Tibial artery (tissue), 4 donors: ENCODE measurements around the gene TIMM17A.

Source experiments
- DNase-seq, 2 donors: peaks; one replicate each; pipeline ENCODE4 v3.0.0-alpha.2; 2019
- H3K27ac ChIP-seq, 2 donors: fragments of 200-600 bp; sonication (generic) in 1 of 2; 1 replicate in 1 of 2; 2 replicates in 1 of 2; pipeline ENCODE4 v1.5.1; 2018 to 2019; ENCODE audit warnings: mild to moderate bottlenecking in 1 of 2
- H3K27me3 ChIP-seq, 2 donors: fragments of 200-600 bp; sonication (generic) in 1 of 2; one replicate each; pipeline versions ENCODE4 v1.5.1 to v1.6.0; 2016 to 2019
- H3K36me3 ChIP-seq, 3 donors: fragments of 200-600 bp; sonication (generic) in 2 of 3; one replicate each; pipeline ENCODE4 v1.5.1; 2016 to 2019; ENCODE audit warnings: mild to moderate bottlenecking in 2 of 3
- H3K4me1 ChIP-seq, 4 donors: fragments of 200-600 bp; sonication (generic) in 2 of 4; 1 replicate in 3 of 4; 2 replicates in 1 of 4; pipeline ENCODE4 v1.5.1; 2016 to 2019
- H3K4me3 ChIP-seq, 2 donors: fragments of 200-600 bp; sonication (generic) in 1 of 2; 1 replicate in 1 of 2; 2 replicates in 1 of 2; pipeline ENCODE4 v1.5.1; 2018 to 2019; ENCODE audit warnings: mild to moderate bottlenecking in 2 of 2
- H3K9me3 ChIP-seq, 3 donors: fragments of 200-600 bp; sonication (generic) in 1 of 3; one replicate each; pipeline ENCODE4 v1.5.1; 2016 to 2019
- intact Hi-C: fragments of 100-400 bp; cut with DNase I; formaldehyde crosslinking; loops from one replicate; pipeline ENCODE4 v1.15.0; 2023; ENCODE audit warnings: low total_unique reads
- TF ChIP-seq, protein P1 (sequence below), 2 experiments: fragments of 200-600 bp in 1 of 2; fragments of 450-650 bp in 1 of 2; IDR thresholded peaks; one replicate each; pipeline ENCODE4 v1.5.1; 2017 to 2019; ENCODE audit warnings: antibody characterized with exemption in 2 of 2, mild to moderate bottlenecking in 1 of 2, moderate library complexity in 1 of 2

The TIMM17A gene

DNA sequence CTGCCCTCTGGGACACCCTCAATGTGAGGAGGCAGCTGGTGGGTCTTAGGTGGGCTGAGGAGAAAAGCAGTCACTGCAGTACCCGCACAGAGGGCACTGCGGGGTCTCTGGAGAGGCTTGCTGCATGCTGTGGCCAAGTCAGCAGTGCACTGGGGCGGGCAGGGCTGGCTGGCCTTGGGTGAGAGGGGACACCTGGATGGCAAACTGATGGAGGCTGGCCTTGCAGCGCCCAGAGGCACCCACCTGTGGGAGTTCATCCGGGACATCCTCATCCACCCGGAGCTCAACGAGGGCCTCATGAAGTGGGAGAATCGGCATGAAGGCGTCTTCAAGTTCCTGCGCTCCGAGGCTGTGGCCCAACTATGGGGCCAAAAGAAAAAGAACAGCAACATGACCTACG lies 58.3 kb downstream of the TIMM17A start:
- Histone ChIP-seq H3K4me3 (no peak overlapping the region), H3K4me1 (peaks cover 0 to 6% (median 0%) of the 10 kb centered on the region in 4 donors), H3K27me3 (peaks cover 0 to 7% of the 10 kb centered on the region in 2 donors), H3K27ac (no peak overlapping the region), H3K9me3 (no peaks in the 10 kb centered on the region), H3K36me3 (peaks cover 0 to 49% (median 0%) of the 10 kb centered on the region in 3 donors)
- intact Hi-C loops: loop anchor here (5.0 kb wide), 1 partner anchor 104 kb away; no protein-coding TSS in a partner anchor
- TF ChIP-seq, protein P1, sequence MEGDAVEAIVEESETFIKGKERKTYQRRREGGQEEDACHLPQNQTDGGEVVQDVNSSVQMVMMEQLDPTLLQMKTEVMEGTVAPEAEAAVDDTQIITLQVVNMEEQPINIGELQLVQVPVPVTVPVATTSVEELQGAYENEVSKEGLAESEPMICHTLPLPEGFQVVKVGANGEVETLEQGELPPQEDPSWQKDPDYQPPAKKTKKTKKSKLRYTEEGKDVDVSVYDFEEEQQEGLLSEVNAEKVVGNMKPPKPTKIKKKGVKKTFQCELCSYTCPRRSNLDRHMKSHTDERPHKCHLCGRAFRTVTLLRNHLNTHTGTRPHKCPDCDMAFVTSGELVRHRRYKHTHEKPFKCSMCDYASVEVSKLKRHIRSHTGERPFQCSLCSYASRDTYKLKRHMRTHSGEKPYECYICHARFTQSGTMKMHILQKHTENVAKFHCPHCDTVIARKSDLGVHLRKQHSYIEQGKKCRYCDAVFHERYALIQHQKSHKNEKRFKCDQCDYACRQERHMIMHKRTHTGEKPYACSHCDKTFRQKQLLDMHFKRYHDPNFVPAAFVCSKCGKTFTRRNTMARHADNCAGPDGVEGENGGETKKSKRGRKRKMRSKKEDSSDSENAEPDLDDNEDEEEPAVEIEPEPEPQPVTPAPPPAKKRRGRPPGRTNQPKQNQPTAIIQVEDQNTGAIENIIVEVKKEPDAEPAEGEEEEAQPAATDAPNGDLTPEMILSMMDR (IDR thresholded peaks at IDR 0.05): no peak
- DNase-seq: no peak

DNA sequence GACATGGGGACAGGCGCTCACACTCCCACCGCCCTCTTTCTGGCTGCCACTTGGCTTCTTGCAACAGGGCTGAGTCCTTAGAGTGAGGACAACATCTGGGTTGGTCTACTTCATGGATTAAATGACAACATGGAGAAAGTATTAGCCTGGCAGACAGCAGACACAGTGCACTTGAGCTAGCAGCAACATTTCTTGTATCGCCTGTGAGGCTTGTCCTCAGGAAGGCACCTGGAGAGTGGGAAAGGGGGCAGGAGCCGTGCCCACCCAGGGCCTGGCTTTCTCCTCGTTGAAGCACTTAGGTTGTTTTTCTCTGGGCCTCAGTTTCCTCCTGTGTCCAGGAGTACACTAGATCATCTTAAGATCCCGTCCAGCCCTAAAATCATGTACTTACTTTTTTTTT lies 58.8 kb downstream of the TIMM17A start:
- H3K27me3 ChIP-seq: peaks cover 0 to 7% of the 10 kb centered on the region in 2 donors
- TF ChIP-seq, protein P1 (IDR thresholded peaks at IDR 0.05): no peak
- peaks cover 0 to 6% (median 0%) of the 10 kb centered on the region in 4 donors for H3K4me1 ChIP-seq
- intact Hi-C loops: loop anchor here (5.0 kb wide), 1 partner anchor 103 kb away; no protein-coding TSS in a partner anchor
- no peaks in the 10 kb centered on the region for H3K9me3 ChIP-seq
- no peak overlapping the region for H3K27ac ChIP-seq
- no peak for DNase-seq
- H3K4me3 ChIP-seq: no peak overlapping the region
- H3K36me3 ChIP-seq: peaks cover 0 to 49% (median 0%) of the 10 kb centered on the region in 3 donors

DNA sequence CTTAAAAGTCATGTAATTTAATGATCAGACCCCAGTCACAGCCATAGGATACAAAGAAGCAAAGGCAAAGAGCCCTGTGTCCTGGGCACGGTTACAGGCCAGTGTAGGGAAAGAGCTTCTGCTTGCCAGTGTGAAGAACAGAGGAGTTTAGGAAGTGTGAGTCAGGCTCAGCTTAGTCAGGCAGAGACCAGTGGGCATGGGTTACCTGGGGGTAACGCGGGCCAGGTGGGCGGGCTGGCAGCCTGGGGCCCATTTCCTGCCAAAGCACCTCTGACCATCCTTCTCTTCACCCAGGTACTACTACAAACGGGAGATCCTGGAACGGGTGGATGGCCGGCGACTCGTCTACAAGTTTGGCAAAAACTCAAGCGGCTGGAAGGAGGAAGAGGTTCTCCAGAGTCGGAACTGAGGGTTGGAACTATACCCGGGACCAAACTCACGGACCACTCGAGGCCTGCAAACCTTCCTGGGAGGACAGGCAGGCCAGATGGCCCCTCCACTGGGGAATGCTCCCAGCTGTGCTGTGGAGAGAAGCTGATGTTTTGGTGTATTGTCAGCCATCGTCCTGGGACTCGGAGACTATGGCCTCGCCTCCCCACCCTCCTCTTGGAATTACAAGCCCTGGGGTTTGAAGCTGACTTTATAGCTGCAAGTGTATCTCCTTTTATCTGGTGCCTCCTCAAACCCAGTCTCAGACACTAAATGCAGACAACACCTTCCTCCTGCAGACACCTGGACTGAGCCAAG lies 59.8 kb downstream of the TIMM17A start:
- TF ChIP-seq, protein P1 (IDR thresholded peaks at IDR 0.05): no peak
- Histone ChIP-seq H3K4me1 (peaks cover 0 to 6% (median 0%) of the 10 kb centered on the region in 4 donors), H3K27ac (no peak overlapping the region), H3K27me3 (peaks cover 0 to 7% of the 10 kb centered on the region in 2 donors), H3K36me3 (peaks cover 0 to 49% (median 0%) of the 10 kb centered on the region in 3 donors), H3K4me3 (no peak overlapping the region), H3K9me3 (no peaks in the 10 kb centered on the region)
- DNase-seq: no peak
- intact Hi-C loops: loop anchor here (5.0 kb wide), 1 partner anchor 102 kb away; no protein-coding TSS in a partner anchor

DNA sequence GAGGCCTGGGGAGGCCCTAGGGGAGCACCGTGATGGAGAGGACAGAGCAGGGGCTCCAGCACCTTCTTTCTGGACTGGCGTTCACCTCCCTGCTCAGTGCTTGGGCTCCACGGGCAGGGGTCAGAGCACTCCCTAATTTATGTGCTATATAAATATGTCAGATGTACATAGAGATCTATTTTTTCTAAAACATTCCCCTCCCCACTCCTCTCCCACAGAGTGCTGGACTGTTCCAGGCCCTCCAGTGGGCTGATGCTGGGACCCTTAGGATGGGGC lies 60.3 kb downstream of the TIMM17A start:
- Histone ChIP-seq H3K4me3 (no peak overlapping the region), H3K36me3 (peaks cover 0 to 49% (median 0%) of the 10 kb centered on the region in 3 donors), H3K4me1 (peaks cover 0 to 6% (median 0%) of the 10 kb centered on the region in 4 donors), H3K9me3 (no peaks in the 10 kb centered on the region), H3K27ac (no peak overlapping the region), H3K27me3 (peaks cover 0 to 7% of the 10 kb centered on the region in 2 donors)
- TF ChIP-seq, protein P1 (IDR thresholded peaks at IDR 0.05): no peak
- no peak for DNase-seq
- intact Hi-C loops: no loop called here

DNA sequence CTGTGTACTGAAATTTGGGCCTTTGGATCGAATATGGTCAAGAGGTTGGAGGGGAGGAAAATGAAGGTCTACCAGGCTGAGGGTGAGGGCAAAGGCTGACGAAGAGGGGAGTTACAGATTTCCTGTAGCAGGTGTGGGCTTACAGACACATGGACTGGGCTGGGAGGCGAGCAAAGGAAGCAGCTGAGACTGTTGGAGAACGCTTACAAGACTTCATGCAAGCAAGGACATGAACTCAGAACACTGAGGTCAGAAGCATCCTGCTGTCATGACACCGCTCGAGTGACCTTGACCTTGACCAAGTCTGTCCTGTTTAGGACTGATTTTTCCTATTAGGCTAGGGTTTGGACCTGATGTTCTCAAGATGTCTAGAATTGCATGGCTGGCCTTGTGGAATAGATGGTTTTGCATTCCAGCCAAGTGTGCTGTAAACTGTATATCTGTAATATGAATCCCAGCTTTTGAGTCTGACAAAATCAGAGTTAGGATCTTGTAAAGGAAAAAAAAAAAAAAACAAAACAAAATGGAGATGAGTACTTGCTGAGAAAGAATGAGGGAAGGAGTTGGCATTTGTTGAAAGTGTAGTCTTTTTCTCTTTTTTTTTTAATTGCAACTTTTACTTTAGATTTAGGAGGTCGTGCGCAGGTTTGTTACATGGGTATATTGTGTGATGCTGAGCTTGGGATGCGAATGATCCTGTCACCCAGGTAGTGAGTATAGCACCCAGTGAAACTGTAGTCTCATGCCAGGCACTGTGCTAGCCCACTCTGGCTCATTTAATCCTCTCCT lies 60.9 kb downstream of the TIMM17A start:
- no peak for DNase-seq
- TF ChIP-seq, protein P1 (IDR thresholded peaks at IDR 0.05): no peak
- H3K4me3 ChIP-seq: no peak overlapping the region
- no peak overlapping the region for H3K27ac ChIP-seq
- H3K27me3 ChIP-seq: peaks cover 0 to 7% of the 10 kb centered on the region in 2 donors
- H3K4me1 ChIP-seq: peaks cover 0 to 6% (median 0%) of the 10 kb centered on the region in 4 donors
- H3K9me3 ChIP-seq: no peaks in the 10 kb centered on the region
- intact Hi-C loops: no loop called here
- H3K36me3 ChIP-seq: peaks cover 0 to 49% (median 0%) of the 10 kb centered on the region in 3 donors
